HepG2 (cell line): ENCODE data around the gene C6orf62. TPM values are rescaled to one million over a fixed set of nuclear protein-coding genes. Genes with fewer than 3 reads are reported as not detected.

ENCODE experiments used
- CHD2 ChIP-seq: IDR thresholded peaks from 2 replicates; pipeline ENCODE4 v1.6.1; 2011; ENCODE audit warnings: low read depth, low read length, improper control_type of control experiment
- KDM2A ChIP-seq: sonication (generic); formaldehyde crosslinking; IDR thresholded peaks from 2 replicates; pipeline ENCODE4 v1.4.0; 2020; ENCODE audit warnings: low read depth, missing genetic modification reagents, borderline replicate concordance
- POLR2G ChIP-seq: fragments of 200-400 bp; formaldehyde crosslinking; IDR thresholded peaks from 2 replicates; pipeline ENCODE4 v1.6.1; 2018; ENCODE audit warnings: mild to moderate bottlenecking, low read depth, low read length, moderate library complexity
- RBFOX2 ChIP-seq: fragments of 200-400 bp; formaldehyde crosslinking; IDR thresholded peaks from 2 replicates; pipeline ENCODE4 v1.6.1; 2017; ENCODE audit warnings: low read depth, mild to moderate bottlenecking, low read length
- SNAPC2 ChIP-seq: sonication (generic); formaldehyde crosslinking; IDR thresholded peaks from 2 replicates; pipeline ENCODE4 v1.8.1; 2022; ENCODE audit warnings: mild to moderate bottlenecking, missing genetic modification reagents
- SP4 ChIP-seq: sonication (generic); formaldehyde crosslinking; IDR thresholded peaks from 2 replicates; pipeline ENCODE4 v1.8.1; 2023; ENCODE audit warnings: mild to moderate bottlenecking, missing genetic modification reagents
- TAF1 ChIP-seq: sonication (generic); formaldehyde crosslinking; IDR thresholded peaks from 2 replicates; pipeline ENCODE4 v1.4.0; 2020; ENCODE audit warnings: missing genetic modification reagents
- U2AF2 ChIP-seq: fragments of 200-400 bp; formaldehyde crosslinking; IDR thresholded peaks from 2 replicates; pipeline ENCODE4 v1.6.1; 2017; ENCODE audit warnings: low read depth, mild to moderate bottlenecking, low read length
- YEATS4 ChIP-seq: sonication (generic); formaldehyde crosslinking; IDR thresholded peaks from 2 replicates; pipeline ENCODE4 v1.4.0; 2020; ENCODE audit warnings: missing genetic modification reagents, borderline replicate concordance
- ZNF484 ChIP-seq: sonication (generic); formaldehyde crosslinking; IDR thresholded peaks from 2 replicates; pipeline ENCODE4 v1.5.1; 2020; ENCODE audit warnings: mild to moderate bottlenecking, low read depth, missing genetic modification reagents, borderline replicate concordance
- ZNF619 ChIP-seq: sonication (generic); formaldehyde crosslinking; IDR thresholded peaks from 2 replicates; pipeline ENCODE4 v1.4.0; 2020; ENCODE audit warnings: mild to moderate bottlenecking, missing genetic modification reagents
- ZNF839 ChIP-seq: sonication (generic); formaldehyde crosslinking; IDR thresholded peaks from 2 replicates; pipeline ENCODE4 v1.4.0; 2020; ENCODE audit warnings: missing genetic modification reagents, mild to moderate bottlenecking, borderline replicate concordance
- polyA plus RNA-seq, 8 experiments: library from polyadenylated mRNA; depleted of rRNA in 3 of 8; stranded (reverse) in 7 of 8; unstranded in 1 of 8; fragments of >200 nt; fragmentation: Illumina TruSeq in 4 of 8; extraction: Trizol in 4 of 8; gene quantifications; 2 replicates each; pipeline versions ENCODE4 v1.2.1 to v1.2.3, GENCODE V29; 2011 to 2016; ENCODE audit warnings: low read depth in 4 of 8, missing spikeins in 1 of 8, mixed read lengths in 1 of 8; ENCODE audit not compliant: insufficient read depth in 1 of 8
- total RNA-seq, 5 experiments: library from RNA; depleted of rRNA; stranded (reverse); fragments of >200 nt; fragmentation: Illumina TruSeq; extraction: Trizol; gene quantifications; 2 replicates each; pipeline ENCODE4 v1.2.3, GENCODE V29; 2016; ENCODE audit warnings: low read depth in 1 of 5
- TF ChIP-seq, protein P1 (sequence below): sonication (generic); formaldehyde crosslinking; IDR thresholded peaks from 2 replicates; pipeline ENCODE4 v1.4.0; 2020; ENCODE audit warnings: low read depth, mild to moderate bottlenecking, missing genetic modification reagents
- TF ChIP-seq, protein P2 (sequence below): sonication (generic); formaldehyde crosslinking; IDR thresholded peaks from 2 replicates; pipeline ENCODE4 v1.4.0; 2020; ENCODE audit warnings: missing genetic modification reagents, mild to moderate bottlenecking, borderline replicate concordance

C6orf62 gene
- total and polyA plus RNA-seq, 2 of the 13 experiments (the other 11 are each of a cell fraction or from before 2014, with no cell fraction given): 54.8 to 90.4 TPM

DNA sequence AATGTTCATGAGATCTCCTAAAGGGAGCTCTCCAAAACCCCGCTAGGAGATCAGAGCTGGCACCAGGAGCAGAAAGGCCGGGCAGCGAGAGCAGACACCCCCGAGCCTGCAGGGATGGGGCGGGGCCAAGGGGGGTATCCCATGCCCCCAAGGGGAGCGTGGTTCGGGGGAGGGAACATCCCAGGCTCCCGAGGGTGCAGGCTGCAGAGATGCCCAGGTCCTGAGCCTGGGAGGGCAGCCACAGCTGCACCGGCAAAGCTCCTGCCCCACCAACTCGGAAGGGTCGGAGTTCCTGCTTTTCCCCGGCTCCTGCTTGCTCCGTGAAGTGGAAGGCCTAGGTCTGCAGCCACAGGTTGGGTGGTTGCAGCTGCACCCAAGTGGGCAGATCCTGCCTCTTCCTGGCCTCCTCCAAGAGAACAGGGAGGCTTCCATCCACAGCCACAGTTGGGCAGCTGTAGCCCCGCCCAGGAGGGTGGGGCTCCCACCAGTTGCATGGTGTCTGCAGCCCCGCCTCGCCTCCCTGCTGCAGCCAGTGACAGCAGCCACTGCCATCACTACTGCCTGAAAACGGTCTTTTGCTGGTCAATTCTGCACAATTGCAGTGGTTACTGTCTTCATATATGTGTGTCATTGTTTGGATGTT, 42.4 kb upstream of the C6orf62 start (continued):
- TF ChIP-seq, protein P1, sequence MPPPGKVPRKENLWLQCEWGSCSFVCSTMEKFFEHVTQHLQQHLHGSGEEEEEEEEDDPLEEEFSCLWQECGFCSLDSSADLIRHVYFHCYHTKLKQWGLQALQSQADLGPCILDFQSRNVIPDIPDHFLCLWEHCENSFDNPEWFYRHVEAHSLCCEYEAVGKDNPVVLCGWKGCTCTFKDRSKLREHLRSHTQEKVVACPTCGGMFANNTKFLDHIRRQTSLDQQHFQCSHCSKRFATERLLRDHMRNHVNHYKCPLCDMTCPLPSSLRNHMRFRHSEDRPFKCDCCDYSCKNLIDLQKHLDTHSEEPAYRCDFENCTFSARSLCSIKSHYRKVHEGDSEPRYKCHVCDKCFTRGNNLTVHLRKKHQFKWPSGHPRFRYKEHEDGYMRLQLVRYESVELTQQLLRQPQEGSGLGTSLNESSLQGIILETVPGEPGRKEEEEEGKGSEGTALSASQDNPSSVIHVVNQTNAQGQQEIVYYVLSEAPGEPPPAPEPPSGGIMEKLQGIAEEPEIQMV (CRISPR knock-in tag): no peak
- no peak for TF ChIP-seq SNAPC2 (CRISPR knock-in tag)
- TF ChIP-seq ZNF484 (CRISPR knock-in tag): no peak
- TF ChIP-seq YEATS4 (CRISPR knock-in tag): no peak
- TF ChIP-seq POLR2G: 0 out of 2 replicates have a peak, but pooled peaks have one; percentile 35
- no peak for TF ChIP-seq ZNF619 (CRISPR knock-in tag)
- no peak; the same call in 1 of the 2 replicates for TF ChIP-seq SP4 (CRISPR knock-in tag)
- 0 out of 2 replicates have a peak, but pooled peaks have one; percentile 59 for TF ChIP-seq ZNF839 (CRISPR knock-in tag)
- no peak for TF ChIP-seq U2AF2
- no peak for TF ChIP-seq CHD2
- peak; percentile 19; the same call in 1 of the 2 replicates for TF ChIP-seq TAF1 (CRISPR knock-in tag)
- TF ChIP-seq RBFOX2: 0 out of 2 replicates have a peak, but pooled peaks have one; percentile 25
- TF ChIP-seq KDM2A (CRISPR knock-in tag): peak; percentile 26; the same call in 1 of the 2 replicates
- TF ChIP-seq, protein P2, sequence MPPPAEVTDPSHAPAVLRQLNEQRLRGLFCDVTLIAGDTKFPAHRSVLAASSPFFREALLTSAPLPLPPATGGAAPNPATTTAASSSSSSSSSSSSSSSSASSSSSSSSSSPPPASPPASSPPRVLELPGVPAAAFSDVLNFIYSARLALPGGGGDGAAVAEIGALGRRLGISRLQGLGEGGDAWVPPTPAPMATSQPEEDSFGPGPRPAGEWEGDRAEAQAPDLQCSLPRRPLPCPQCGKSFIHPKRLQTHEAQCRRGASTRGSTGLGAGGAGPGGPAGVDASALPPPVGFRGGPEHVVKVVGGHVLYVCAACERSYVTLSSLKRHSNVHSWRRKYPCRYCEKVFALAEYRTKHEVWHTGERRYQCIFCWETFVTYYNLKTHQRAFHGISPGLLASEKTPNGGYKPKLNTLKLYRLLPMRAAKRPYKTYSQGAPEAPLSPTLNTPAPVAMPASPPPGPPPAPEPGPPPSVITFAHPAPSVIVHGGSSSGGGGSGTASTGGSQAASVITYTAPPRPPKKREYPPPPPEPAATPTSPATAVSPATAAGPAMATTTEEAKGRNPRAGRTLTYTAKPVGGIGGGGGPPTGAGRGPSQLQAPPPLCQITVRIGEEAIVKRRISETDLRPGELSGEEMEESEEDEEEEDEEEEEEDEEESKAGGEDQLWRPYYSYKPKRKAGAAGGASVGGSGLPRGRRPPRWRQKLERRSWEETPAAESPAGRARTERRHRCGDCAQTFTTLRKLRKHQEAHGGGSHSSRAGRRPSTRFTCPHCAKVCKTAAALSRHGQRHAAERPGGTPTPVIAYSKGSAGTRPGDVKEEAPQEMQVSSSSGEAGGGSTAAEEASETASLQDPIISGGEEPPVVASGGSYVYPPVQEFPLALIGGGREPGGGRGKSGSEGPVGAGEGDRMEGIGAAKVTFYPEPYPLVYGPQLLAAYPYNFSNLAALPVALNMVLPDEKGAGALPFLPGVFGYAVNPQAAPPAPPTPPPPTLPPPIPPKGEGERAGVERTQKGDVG (CRISPR knock-in tag): 0 out of 2 replicates have a peak, but pooled peaks have one; percentile 46
